HepG2 (cell line): ENCODE results near the gene PLXNA4. TPM values are rescaled to one million over a fixed set of nuclear protein-coding genes. Genes with fewer than 3 reads are reported as not detected.

ENCODE experiments used
- ARID5B ChIP-seq: IDR thresholded peaks from 2 replicates; pipeline ENCODE4 v1.4.0; 2020; ENCODE audit warnings: mild to moderate bottlenecking, missing genetic modification reagents
- CEBPG ChIP-seq: IDR thresholded peaks from 2 replicates; pipeline ENCODE4 v1.6.1; 2016
- EHMT2 ChIP-seq: fragments of 200-600 bp; sonication (generic); IDR thresholded peaks from 2 replicates; pipeline ENCODE4 v1.7.0; 2017; ENCODE audit warnings: antibody characterized with exemption, low read depth, low read length, borderline replicate concordance
- ETV6 ChIP-seq: sonication (generic); formaldehyde crosslinking; conservative IDR thresholded peaks from 2 replicates; pipeline ENCODE4 v1.4.0; 2020; ENCODE audit warnings: missing genetic modification reagents
- GFI1 ChIP-seq: sonication (generic); formaldehyde crosslinking; IDR thresholded peaks from 2 replicates; pipeline ENCODE4 v1.5.0; 2020; ENCODE audit warnings: missing genetic modification reagents, mild to moderate bottlenecking, borderline replicate concordance
- HCFC1 ChIP-seq: fragments of 150-350 bp; IDR thresholded peaks from 2 replicates; pipeline ENCODE4 v1.6.1; 2014; ENCODE audit warnings: low read depth, low read length
- HMG20A ChIP-seq: IDR thresholded peaks from 2 replicates; pipeline ENCODE4 v1.6.1; 2016; ENCODE audit warnings: borderline replicate concordance
- HNF4A ChIP-seq: sonication (generic); formaldehyde crosslinking; IDR thresholded peaks from 2 replicates; pipeline ENCODE4 v1.4.0; 2020; ENCODE audit warnings: missing genetic modification reagents
- RBM39 ChIP-seq: fragments of 200-400 bp; formaldehyde crosslinking; IDR thresholded peaks from one replicate; pipeline ENCODE4 v1.6.1; 2018; ENCODE audit warnings: antibody characterized with exemption, mild to moderate bottlenecking, low read depth, low read length; ENCODE audit not compliant: poor library complexity, severe bottlenecking
- SALL2 ChIP-seq: sonication (generic); formaldehyde crosslinking; IDR thresholded peaks from 2 replicates; pipeline ENCODE4 v1.8.1; 2023; ENCODE audit warnings: mild to moderate bottlenecking, missing genetic modification reagents, inconsistent platforms
- ZHX2 ChIP-seq, 2 experiments: sonication (generic) in 1 of 2; formaldehyde crosslinking in 1 of 2; IDR thresholded peaks; 2 replicates each; pipeline versions ENCODE4 v1.6.1 to v1.9.0; 2014 to 2022; ENCODE audit warnings: antibody characterized with exemption in 1 of 2, borderline replicate concordance in 1 of 2, inconsistent platforms in 1 of 2, low read depth in 1 of 2, missing genetic modification reagents in 1 of 2
- ZNF614 ChIP-seq: IDR thresholded peaks from 2 replicates; pipeline ENCODE4 v1.6.1; 2018; ENCODE audit warnings: missing biosample characterization, missing genetic modification reagents, inconsistent platforms, borderline replicate concordance
- ZNF768 ChIP-seq: sonication (generic); formaldehyde crosslinking; IDR thresholded peaks from 2 replicates; pipeline ENCODE4 v1.4.0; 2020; ENCODE audit warnings: missing genetic modification reagents
- ZNF775 ChIP-seq: sonication (generic); formaldehyde crosslinking; IDR thresholded peaks from 2 replicates; pipeline ENCODE4 v1.4.0; 2020; ENCODE audit warnings: missing genetic modification reagents, mild to moderate bottlenecking, moderate library complexity, borderline replicate concordance
- ZNF782 ChIP-seq: sonication (generic); formaldehyde crosslinking; IDR thresholded peaks from 2 replicates; pipeline ENCODE4 v1.4.0; 2020; ENCODE audit warnings: missing genetic modification reagents, mild to moderate bottlenecking, borderline replicate concordance
- ZNF841 ChIP-seq: sonication (generic); formaldehyde crosslinking; IDR thresholded peaks from 2 replicates; pipeline ENCODE4 v1.8.1; 2023; ENCODE audit warnings: missing genetic modification reagents, borderline replicate concordance
- polyA plus RNA-seq, 8 experiments: library from polyadenylated mRNA; depleted of rRNA in 3 of 8; stranded (reverse) in 7 of 8; unstranded in 1 of 8; fragments of >200 nt; fragmentation: Illumina TruSeq in 4 of 8; extraction: Trizol in 4 of 8; gene quantifications; 2 replicates each; pipeline versions ENCODE4 v1.2.1 to v1.2.3, GENCODE V29; 2011 to 2016; ENCODE audit warnings: low read depth in 4 of 8, missing spikeins in 1 of 8, mixed read lengths in 1 of 8; ENCODE audit not compliant: insufficient read depth in 1 of 8
- total RNA-seq, 5 experiments: library from RNA; depleted of rRNA; stranded (reverse); fragments of >200 nt; fragmentation: Illumina TruSeq; extraction: Trizol; gene quantifications; 2 replicates each; pipeline ENCODE4 v1.2.3, GENCODE V29; 2016; ENCODE audit warnings: low read depth in 1 of 5
- TF ChIP-seq, protein P1 (sequence below): IDR thresholded peaks from 2 replicates; pipeline ENCODE4 v1.6.1; 2012; ENCODE audit warnings: low read length, improper control_type of control experiment

Gene PLXNA4
- total and polyA plus RNA-seq, 2 of the 13 experiments (the other 11 are each of a cell fraction or from before 2014, with no cell fraction given), result 0.01 to 0.04 TPM

- TF ChIP-seq ARID5B, result peak; percentile 15; the same call in 1 of the 2 replicates
- no peak for TF ChIP-seq ZNF775 (CRISPR knock-in tag)
- TF ChIP-seq HCFC1, result no peak
- TF ChIP-seq, protein P1, sequence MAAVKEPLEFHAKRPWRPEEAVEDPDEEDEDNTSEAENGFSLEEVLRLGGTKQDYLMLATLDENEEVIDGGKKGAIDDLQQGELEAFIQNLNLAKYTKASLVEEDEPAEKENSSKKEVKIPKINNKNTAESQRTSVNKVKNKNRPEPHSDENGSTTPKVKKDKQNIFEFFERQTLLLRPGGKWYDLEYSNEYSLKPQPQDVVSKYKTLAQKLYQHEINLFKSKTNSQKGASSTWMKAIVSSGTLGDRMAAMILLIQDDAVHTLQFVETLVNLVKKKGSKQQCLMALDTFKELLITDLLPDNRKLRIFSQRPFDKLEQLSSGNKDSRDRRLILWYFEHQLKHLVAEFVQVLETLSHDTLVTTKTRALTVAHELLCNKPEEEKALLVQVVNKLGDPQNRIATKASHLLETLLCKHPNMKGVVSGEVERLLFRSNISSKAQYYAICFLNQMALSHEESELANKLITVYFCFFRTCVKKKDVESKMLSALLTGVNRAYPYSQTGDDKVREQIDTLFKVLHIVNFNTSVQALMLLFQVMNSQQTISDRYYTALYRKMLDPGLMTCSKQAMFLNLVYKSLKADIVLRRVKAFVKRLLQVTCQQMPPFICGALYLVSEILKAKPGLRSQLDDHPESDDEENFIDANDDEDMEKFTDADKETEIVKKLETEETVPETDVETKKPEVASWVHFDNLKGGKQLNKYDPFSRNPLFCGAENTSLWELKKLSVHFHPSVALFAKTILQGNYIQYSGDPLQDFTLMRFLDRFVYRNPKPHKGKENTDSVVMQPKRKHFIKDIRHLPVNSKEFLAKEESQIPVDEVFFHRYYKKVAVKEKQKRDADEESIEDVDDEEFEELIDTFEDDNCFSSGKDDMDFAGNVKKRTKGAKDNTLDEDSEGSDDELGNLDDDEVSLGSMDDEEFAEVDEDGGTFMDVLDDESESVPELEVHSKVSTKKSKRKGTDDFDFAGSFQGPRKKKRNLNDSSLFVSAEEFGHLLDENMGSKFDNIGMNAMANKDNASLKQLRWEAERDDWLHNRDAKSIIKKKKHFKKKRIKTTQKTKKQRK, result no peak
- TF ChIP-seq CEBPG, result peak; percentile 46; the same call in 1 of the 2 replicates
- 0 out of 2 replicates have a peak, but pooled peaks have one; percentile 24 for TF ChIP-seq EHMT2
- TF ChIP-seq ETV6 (CRISPR knock-in tag), result no peak
- no peak for TF ChIP-seq HMG20A
- 0 out of 2 replicates have a peak, but pooled peaks have one; percentile 22 for TF ChIP-seq HNF4A (CRISPR knock-in tag)
- TF ChIP-seq GFI1 (CRISPR knock-in tag), result no peak
- TF ChIP-seq SALL2 (CRISPR knock-in tag), result no peak
- no peak for TF ChIP-seq ZNF614 (CRISPR knock-in tag)
- no peak for TF ChIP-seq ZNF841 (CRISPR knock-in tag)
- TF ChIP-seq ZNF782 (CRISPR knock-in tag), result no peak
- TF ChIP-seq RBM39, result peak; percentile 40
- TF ChIP-seq ZHX2 (IDR thresholded peaks at IDR 0.05; ENCODE audit: low read depth), result no peak
- TF ChIP-seq ZHX2 (CRISPR knock-in tag; IDR thresholded peaks at IDR 0.05; ENCODE audit: borderline replicate concordance), result no peak
- TF ChIP-seq ZNF768 (CRISPR knock-in tag), result peak; percentile 61; the same call in 1 of the 2 replicates
Observed at GRCh38 chr7:132251327-132251659, 325.0 kb downstream of the PLXNA4 start (continued).
